ENCODE data around the gene SERPIND1. TPM values are rescaled to one million over a fixed set of nuclear protein-coding genes. Genes with fewer than 3 reads are reported as not detected.

Gene SERPIND1
- total RNA-seq, 4 donors from 2014 or later = 0.46 to 0.83 (median 0.50) TPM; not detected in 1

DNA sequence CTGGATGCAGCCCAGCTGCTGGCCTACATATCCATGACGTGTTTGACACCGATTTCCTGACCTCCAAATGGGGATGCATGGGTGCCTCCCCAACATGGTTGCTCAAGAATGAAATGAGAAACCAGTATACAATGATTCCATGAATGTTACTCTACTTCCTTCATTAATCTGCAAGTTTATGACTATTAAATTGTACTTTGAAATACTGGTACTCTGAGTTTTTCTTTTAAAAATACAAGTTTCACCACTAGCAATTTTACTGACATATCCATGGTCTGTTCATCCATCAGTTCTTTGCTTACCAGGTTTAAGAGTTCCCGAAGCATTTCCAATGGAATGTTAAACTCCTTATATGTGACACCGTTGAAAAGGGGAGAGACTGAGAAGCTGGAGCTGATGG lies 39.1 kb downstream of the SERPIND1 start:
- no peaks in the 10 kb centered on the region for H3K9me3 ChIP-seq
- intact Hi-C loops (cut with DNase I) = no loop called here
- H3K36me3 ChIP-seq = peaks cover 51 to 100% (median 93%) of the 10 kb centered on the region in 4 donors
- no peaks in the 10 kb centered on the region for H3K27me3 ChIP-seq
- no peak overlapping the region for H3K4me3 ChIP-seq
- H3K27ac ChIP-seq (replicated peaks in 1 of 4) = no peak overlapping the region
- 94% methylated on average over 4 of the region's 4 CpGs for WGBS
- no peak for DNase-seq (ENCODE audit: extremely low spot score)
- H3K4me1 ChIP-seq = no peaks in the 10 kb centered on the region
- TF ChIP-seq POLR2A (IDR thresholded peaks at IDR 0.05; ENCODE audit: low read depth) (no peak), POLR2AphosphoS5 (IDR thresholded peaks at IDR 0.05) (no peak), EP300 (IDR thresholded peaks at IDR 0.05) (no peak)
- TF ChIP-seq, protein P1, sequence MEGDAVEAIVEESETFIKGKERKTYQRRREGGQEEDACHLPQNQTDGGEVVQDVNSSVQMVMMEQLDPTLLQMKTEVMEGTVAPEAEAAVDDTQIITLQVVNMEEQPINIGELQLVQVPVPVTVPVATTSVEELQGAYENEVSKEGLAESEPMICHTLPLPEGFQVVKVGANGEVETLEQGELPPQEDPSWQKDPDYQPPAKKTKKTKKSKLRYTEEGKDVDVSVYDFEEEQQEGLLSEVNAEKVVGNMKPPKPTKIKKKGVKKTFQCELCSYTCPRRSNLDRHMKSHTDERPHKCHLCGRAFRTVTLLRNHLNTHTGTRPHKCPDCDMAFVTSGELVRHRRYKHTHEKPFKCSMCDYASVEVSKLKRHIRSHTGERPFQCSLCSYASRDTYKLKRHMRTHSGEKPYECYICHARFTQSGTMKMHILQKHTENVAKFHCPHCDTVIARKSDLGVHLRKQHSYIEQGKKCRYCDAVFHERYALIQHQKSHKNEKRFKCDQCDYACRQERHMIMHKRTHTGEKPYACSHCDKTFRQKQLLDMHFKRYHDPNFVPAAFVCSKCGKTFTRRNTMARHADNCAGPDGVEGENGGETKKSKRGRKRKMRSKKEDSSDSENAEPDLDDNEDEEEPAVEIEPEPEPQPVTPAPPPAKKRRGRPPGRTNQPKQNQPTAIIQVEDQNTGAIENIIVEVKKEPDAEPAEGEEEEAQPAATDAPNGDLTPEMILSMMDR (IDR thresholded peaks at IDR 0.05) = no peak

DNA sequence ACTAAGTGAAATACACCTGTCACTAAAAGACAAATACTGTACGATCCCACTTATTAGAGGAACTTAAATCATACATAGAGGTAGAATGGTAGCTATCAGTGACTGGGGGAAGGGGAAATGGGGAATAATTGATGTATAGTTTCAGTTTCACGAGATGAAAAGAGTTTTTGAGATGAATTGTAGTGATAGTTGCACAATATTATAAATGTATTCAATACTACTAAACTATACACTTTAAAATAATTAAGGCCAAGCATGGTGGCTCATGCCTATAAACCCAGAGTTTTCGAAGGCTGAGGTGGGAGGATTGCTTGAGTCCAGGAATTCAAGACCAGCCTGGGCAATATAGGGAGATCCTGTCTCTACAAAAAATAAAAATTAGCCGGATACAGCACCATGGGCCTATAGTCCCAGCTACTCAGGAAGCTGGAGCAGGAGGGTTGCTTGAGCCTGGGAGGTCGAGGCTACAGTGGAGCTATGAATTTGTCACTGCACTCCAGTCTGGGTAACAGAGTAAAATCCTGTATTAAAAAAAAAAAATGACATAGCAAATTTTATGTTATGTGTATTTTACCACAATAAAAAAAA lies 40.4 kb downstream of the SERPIND1 start:
- 91% methylated on average over 5 of the region's 5 CpGs for WGBS
- peaks cover 58 to 100% (median 93%) of the 10 kb centered on the region in 4 donors for H3K36me3 ChIP-seq

DNA sequence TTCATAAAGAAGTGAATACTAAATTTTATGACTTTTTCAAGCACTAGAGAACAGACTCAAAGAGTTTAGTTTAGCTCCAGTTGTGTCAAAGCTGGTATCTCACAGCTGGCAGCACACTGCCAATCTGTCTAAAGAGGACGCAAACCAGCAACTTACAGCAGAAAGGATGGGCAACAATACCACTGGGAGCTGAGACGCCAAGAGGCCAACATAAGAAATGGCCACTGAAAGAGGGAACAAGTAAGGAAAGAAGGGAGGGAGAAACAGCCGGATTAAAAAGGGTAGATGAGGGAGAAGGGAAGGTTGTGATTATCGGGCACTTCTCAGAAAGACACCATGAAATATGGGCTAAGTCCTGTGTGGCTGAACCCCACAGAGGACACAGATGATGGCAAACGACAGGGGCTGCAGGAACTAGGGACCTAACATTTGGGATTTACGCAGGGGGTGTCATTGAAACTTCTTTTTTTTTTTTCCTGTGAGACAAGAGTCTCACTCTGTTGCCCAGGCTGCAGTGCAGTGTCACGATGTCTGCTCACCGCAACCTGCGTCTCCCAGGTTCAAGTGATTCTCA lies 41.7 kb downstream of the SERPIND1 start:
- 94% methylated on average over 9 of the region's 9 CpGs for WGBS
- no peaks in the 10 kb centered on the region for H3K27me3 ChIP-seq
- intact Hi-C loops (cut with DNase I) = no loop called here
- no peak for TF ChIP-seq EP300 (IDR thresholded peaks at IDR 0.05)
- no peak for TF ChIP-seq POLR2A (IDR thresholded peaks at IDR 0.05; ENCODE audit: low read depth)
- no peak for TF ChIP-seq POLR2AphosphoS5 (IDR thresholded peaks at IDR 0.05)
- TF ChIP-seq, protein P1 (IDR thresholded peaks at IDR 0.05) = no peak
- peaks cover 62 to 100% (median 93%) of the 10 kb centered on the region in 4 donors for H3K36me3 ChIP-seq
- no peak for DNase-seq (ENCODE audit: extremely low spot score)
- H3K9me3 ChIP-seq = no peaks in the 10 kb centered on the region
- no peak overlapping the region for H3K27ac ChIP-seq (replicated peaks in 1 of 4)
- no peak overlapping the region for H3K4me3 ChIP-seq
- H3K4me1 ChIP-seq = no peaks in the 10 kb centered on the region

More for the DNA sequence above, 40.4 kb downstream of the SERPIND1 start:
- Histone ChIP-seq H3K4me1 (no peaks in the 10 kb centered on the region), H3K4me3 (no peak overlapping the region), H3K27me3 (no peaks in the 10 kb centered on the region), H3K27ac (replicated peaks in 1 of 4) (no peak overlapping the region), H3K9me3 (no peaks in the 10 kb centered on the region)
- intact Hi-C loops (cut with DNase I) = no loop called here
- no peak for DNase-seq (ENCODE audit: extremely low spot score)
- TF ChIP-seq, protein P1 (IDR thresholded peaks at IDR 0.05) = no peak
- TF ChIP-seq POLR2AphosphoS5 (IDR thresholded peaks at IDR 0.05) (no peak), POLR2A (IDR thresholded peaks at IDR 0.05; ENCODE audit: low read depth) (no peak), EP300 (IDR thresholded peaks at IDR 0.05) (no peak)

DNA sequence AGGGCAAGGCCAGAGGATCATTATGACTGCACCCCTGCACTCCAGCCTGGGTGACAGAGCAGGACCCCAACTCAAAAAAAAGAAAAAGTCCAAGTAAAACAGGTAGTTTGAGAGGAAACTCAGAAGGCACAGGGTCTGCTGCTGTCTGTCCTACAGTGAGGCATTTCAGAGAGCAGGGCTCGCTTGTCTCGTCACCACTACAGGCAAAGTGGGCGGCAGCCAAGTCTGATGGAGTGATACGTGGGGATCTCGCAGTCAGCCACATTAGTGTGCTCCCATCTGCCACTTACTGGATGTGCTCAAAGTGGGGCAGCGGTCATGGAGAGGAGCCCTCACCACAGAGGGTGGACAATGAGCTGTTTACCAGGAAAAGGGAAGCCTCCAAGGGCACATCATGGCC lies 42.6 kb downstream of the SERPIND1 start:
- TF ChIP-seq POLR2A (IDR thresholded peaks at IDR 0.05; ENCODE audit: low read depth) = no peak
- TF ChIP-seq EP300 (IDR thresholded peaks at IDR 0.05) = no peak
- TF ChIP-seq, protein P1 (IDR thresholded peaks at IDR 0.05) = no peak
- no peak for TF ChIP-seq POLR2AphosphoS5 (IDR thresholded peaks at IDR 0.05)
- Histone ChIP-seq H3K4me3 (no peak overlapping the region), H3K9me3 (no peaks in the 10 kb centered on the region), H3K27me3 (no peaks in the 10 kb centered on the region), H3K36me3 (peaks cover 53 to 100% (median 89%) of the 10 kb centered on the region in 4 donors), H3K27ac (replicated peaks in 1 of 4) (no peak overlapping the region), H3K4me1 (no peaks in the 10 kb centered on the region)
- no peak for DNase-seq (ENCODE audit: extremely low spot score)
- intact Hi-C loops (cut with DNase I) = no loop called here
- WGBS = 88% methylated on average over 6 of the region's 6 CpGs

Data from esophagus muscularis mucosa (tissue), 4 donors.